Natural killer cell treated with Interleukin-12 subunit alpha and Interleukin-12 subunit beta and Interleukin-15 and Interleukin-18, amount 100 ng/mL, for 72 hours (primary cell): ENCODE data around the gene IDI1. TPM values are rescaled to one million over a fixed set of nuclear protein-coding genes. Genes with fewer than 3 reads are reported as not detected.

ENCODE experiments used
- ATAC-seq, 2 donors: fragments of 150-1000 bp; cut with Tn5 transposase in 1 of 2; sonication (Bioruptor Pico), chemical (Tn5 transposase) in 1 of 2; 2 replicates each; pipeline ENCODE4 v1.10.0; 2021
- DNase-seq: peaks from one replicate; pipeline ENCODE4 v3.0.0; 2022; ENCODE audit warnings: low spot score
- H3K27ac Mint-ChIP-seq, 2 donors: 1 replicate in 1 of 2; 2 replicates in 1 of 2; pipeline ENCODE4 v1.8.0; 2022; ENCODE audit warnings: mixed read lengths in 2 of 2, mild to moderate bottlenecking in 1 of 2, moderate library complexity in 1 of 2
- H3K27me3 Mint-ChIP-seq, 2 donors: 1 replicate in 1 of 2; 2 replicates in 1 of 2; pipeline ENCODE4 v1.8.0; 2022; ENCODE audit warnings: mixed read lengths in 2 of 2
- H3K36me3 Mint-ChIP-seq: one replicate; pipeline ENCODE4 v1.8.0; 2022; ENCODE audit warnings: mixed read lengths
- H3K4me1 Mint-ChIP-seq, 2 donors: 1 replicate in 1 of 2; 2 replicates in 1 of 2; pipeline ENCODE4 v1.8.0; 2022; ENCODE audit warnings: low read depth in 2 of 2, mixed read lengths in 2 of 2, mild to moderate bottlenecking in 1 of 2
- H3K4me3 Mint-ChIP-seq: one replicate; pipeline ENCODE4 v1.8.0; 2022; ENCODE audit warnings: mixed read lengths
- H3K9me3 Mint-ChIP-seq: 2 replicates; pipeline ENCODE4 v1.8.0; 2022; ENCODE audit warnings: mixed read lengths
- total RNA-seq, 2 donors: library from RNA; stranded (reverse); gene quantifications; one replicate each; pipeline ENCODE4 v1.2.3, GENCODE V29; 2022

The IDI1 gene
- total RNA-seq, 2 donors from 2014 or later, result 85.7 to 140 TPM

- Mint-ChIP-seq H3K4me3 (no peak overlapping the region), H3K4me1 (peaks cover 19 to 22% of the 10 kb centered on the region in 2 donors), H3K9me3 (no peaks in the 10 kb centered on the region), H3K36me3 (peaks cover 10% of the 10 kb centered on the region), H3K27ac (peak overlapping the region in 1 of 2 donors; percentile 76), H3K27me3 (no peaks in the 10 kb centered on the region)
- ATAC-seq (no peak), DNase-seq (no peak)
Observed at GRCh38 chr10:1037098-1037497, 11.8 kb downstream of the IDI1 start.

- DNase-seq, result no peak
- H3K4me1 Mint-ChIP-seq, result peaks cover 19 to 22% of the 10 kb centered on the region in 2 donors
- no peak overlapping the region for H3K4me3 Mint-ChIP-seq
- peak overlapping the region in 1 of 2 donors; percentile 76 for H3K27ac Mint-ChIP-seq
- ATAC-seq, result peak; percentile 43 to 48
- peaks cover 10% of the 10 kb centered on the region for H3K36me3 Mint-ChIP-seq
- H3K27me3 Mint-ChIP-seq, result no peaks in the 10 kb centered on the region
- H3K9me3 Mint-ChIP-seq, result no peaks in the 10 kb centered on the region
Observed at GRCh38 chr10:1036341-1036791, 12.6 kb downstream of the IDI1 start.

- Mint-ChIP-seq H3K4me1 (peaks cover 15 to 17% of the 10 kb centered on the region in 2 donors), H3K27me3 (no peaks in the 10 kb centered on the region), H3K27ac (peak overlapping the region in 1 of 2 donors; percentile 47), H3K9me3 (no peaks in the 10 kb centered on the region), H3K4me3 (no peak overlapping the region), H3K36me3 (peaks cover 6% of the 10 kb centered on the region)
- no peak for ATAC-seq
- DNase-seq, result no peak
Observed at GRCh38 chr10:1035201-1035600, 13.7 kb downstream of the IDI1 start.

- Mint-ChIP-seq H3K27me3 (no peaks in the 10 kb centered on the region), H3K4me1 (peaks cover 13 to 15% of the 10 kb centered on the region in 2 donors), H3K27ac (peak overlapping the region in 1 of 2 donors; percentile 47), H3K4me3 (no peak overlapping the region), H3K9me3 (no peaks in the 10 kb centered on the region), H3K36me3 (peaks cover 4% of the 10 kb centered on the region)
- ATAC-seq (no peak), DNase-seq (no peak)
Observed at GRCh38 chr10:1034758-1035157, 14.2 kb downstream of the IDI1 start.

GRCh38 chr10:1033601-1034000, 15.3 kb downstream of the IDI1 start:
- peaks cover 4% of the 10 kb centered on the region for H3K36me3 Mint-ChIP-seq
- H3K4me3 Mint-ChIP-seq, result no peak overlapping the region
- H3K4me1 Mint-ChIP-seq, result peaks cover 13 to 15% of the 10 kb centered on the region in 2 donors
- no peak overlapping the region for H3K27ac Mint-ChIP-seq
- DNase-seq (no peak), ATAC-seq (no peak)
- H3K27me3 Mint-ChIP-seq, result no peaks in the 10 kb centered on the region
- no peaks in the 10 kb centered on the region for H3K9me3 Mint-ChIP-seq

- no peaks in the 10 kb centered on the region for H3K4me1 Mint-ChIP-seq
- H3K9me3 Mint-ChIP-seq, result no peaks in the 10 kb centered on the region
- no peak for DNase-seq
- no peak overlapping the region for H3K27ac Mint-ChIP-seq
- H3K27me3 Mint-ChIP-seq, result no peaks in the 10 kb centered on the region
- no peaks in the 10 kb centered on the region for H3K36me3 Mint-ChIP-seq
- no peak for ATAC-seq
- H3K4me3 Mint-ChIP-seq, result no peak overlapping the region
Observed at GRCh38 chr10:1029838-1030237, 19.1 kb downstream of the IDI1 start.

- no peak overlapping the region for H3K27ac Mint-ChIP-seq
- H3K9me3 Mint-ChIP-seq, result no peaks in the 10 kb centered on the region
- H3K36me3 Mint-ChIP-seq, result no peaks in the 10 kb centered on the region
- no peaks in the 10 kb centered on the region for H3K27me3 Mint-ChIP-seq
- ATAC-seq (no peak), DNase-seq (no peak)
- peaks cover 0 to under 1% of the 10 kb centered on the region in 2 donors for H3K4me1 Mint-ChIP-seq
- H3K4me3 Mint-ChIP-seq, result no peak overlapping the region
Observed at GRCh38 chr10:1026578-1026977, 22.3 kb downstream of the IDI1 start.

GRCh38 chr10:1025683-1026082, 23.2 kb downstream of the IDI1 start, which contains the start of gene IDI2:
Gene IDI2 (minus strand): TSS chr10:1025859. CDS start chr10:1024723, 1,136 bp downstream.
- Mint-ChIP-seq H3K27ac (no peak within 1 kb of the TSS), H3K36me3 (no peaks in the 10 kb centered on the region), H3K9me3 (no peaks in the 10 kb centered on the region), H3K27me3 (no peaks in the 10 kb centered on the region), H3K4me1 (peaks cover 0 to 2% of the 10 kb centered on the region in 2 donors), H3K4me3 (no peak within 1 kb of the TSS)
- ATAC-seq (no peak), DNase-seq (no peak)

GRCh38 chr10:1024103-1024502, 24.8 kb downstream of the IDI1 start:
- Mint-ChIP-seq H3K4me1 (peaks cover 0 to 4% of the 10 kb centered on the region in 2 donors), H3K4me3 (no peak overlapping the region), H3K9me3 (no peaks in the 10 kb centered on the region), H3K27me3 (no peaks in the 10 kb centered on the region), H3K27ac (no peak overlapping the region), H3K36me3 (peaks cover 3% of the 10 kb centered on the region)
- ATAC-seq, result no peak
- no peak for DNase-seq

- Mint-ChIP-seq H3K27me3 (no peaks in the 10 kb centered on the region), H3K9me3 (no peaks in the 10 kb centered on the region), H3K36me3 (peaks cover 10% of the 10 kb centered on the region), H3K4me1 (peaks cover 0 to 5% of the 10 kb centered on the region in 2 donors), H3K27ac (peak overlapping the region in 1 of 2 donors; percentile 32), H3K4me3 (no peak overlapping the region)
- DNase-seq (no peak), ATAC-seq (no peak)
Observed at GRCh38 chr10:1022413-1022812, 26.5 kb downstream of the IDI1 start.

- Mint-ChIP-seq H3K4me3 (no peak overlapping the region), H3K4me1 (peaks cover 0 to 5% of the 10 kb centered on the region in 2 donors), H3K27ac (no peak overlapping the region), H3K27me3 (no peaks in the 10 kb centered on the region), H3K36me3 (peaks cover 20% of the 10 kb centered on the region), H3K9me3 (no peaks in the 10 kb centered on the region)
- no peak for DNase-seq
- peak in 1 of 2 donors; percentile 56 for ATAC-seq
Observed at GRCh38 chr10:1020958-1021357, 28.0 kb downstream of the IDI1 start.

- Mint-ChIP-seq H3K36me3 (peaks cover 20% of the 10 kb centered on the region), H3K9me3 (no peaks in the 10 kb centered on the region), H3K27me3 (no peaks in the 10 kb centered on the region), H3K4me3 (no peak overlapping the region), H3K4me1 (peaks cover 0 to 5% of the 10 kb centered on the region in 2 donors), H3K27ac (no peak overlapping the region)
- ATAC-seq (peak in 1 of 2 donors; percentile 53), DNase-seq (no peak)
Observed at GRCh38 chr10:1020460-1020859, 28.5 kb downstream of the IDI1 start.

- Mint-ChIP-seq H3K27me3 (no peaks in the 10 kb centered on the region), H3K4me3 (no peak overlapping the region), H3K27ac (peak overlapping the region in 1 of 2 donors; percentile 28), H3K9me3 (no peaks in the 10 kb centered on the region), H3K36me3 (peaks cover 20% of the 10 kb centered on the region), H3K4me1 (peaks cover 0 to 5% of the 10 kb centered on the region in 2 donors)
- DNase-seq (no peak), ATAC-seq (no peak)
Observed at GRCh38 chr10:1019362-1019761, 29.6 kb downstream of the IDI1 start.

GRCh38 chr10:1015688-1016087, 33.2 kb downstream of the IDI1 start:
- no peak for DNase-seq
- peaks cover 42% of the 10 kb centered on the region for H3K36me3 Mint-ChIP-seq
- no peaks in the 10 kb centered on the region for H3K27me3 Mint-ChIP-seq
- H3K27ac Mint-ChIP-seq, result no peak overlapping the region
- H3K9me3 Mint-ChIP-seq, result no peaks in the 10 kb centered on the region
- ATAC-seq, result peak in 1 of 2 donors; percentile 30
- H3K4me1 Mint-ChIP-seq, result peaks cover 7 to 13% of the 10 kb centered on the region in 2 donors
- no peak overlapping the region for H3K4me3 Mint-ChIP-seq

GRCh38 chr10:1011696-1012095, 37.2 kb downstream of the IDI1 start:
- Mint-ChIP-seq H3K4me1 (peaks cover 13 to 40% of the 10 kb centered on the region in 2 donors), H3K9me3 (no peaks in the 10 kb centered on the region), H3K27ac (peak overlapping the region; percentile 13 to 53), H3K36me3 (peaks cover 40% of the 10 kb centered on the region), H3K27me3 (no peaks in the 10 kb centered on the region), H3K4me3 (no peak overlapping the region)
- ATAC-seq (peak in 1 of 2 donors; percentile 40), DNase-seq (no peak)
